ENCODE data around the gene ARHGAP24. TPM values are rescaled to one million over a fixed set of nuclear protein-coding genes. Genes with fewer than 3 reads are reported as not detected.

The ARHGAP24 gene
- total and polyA plus RNA-seq, 9 donors: 6.6 to 16.7 (median 10.0) TPM

DNA sequence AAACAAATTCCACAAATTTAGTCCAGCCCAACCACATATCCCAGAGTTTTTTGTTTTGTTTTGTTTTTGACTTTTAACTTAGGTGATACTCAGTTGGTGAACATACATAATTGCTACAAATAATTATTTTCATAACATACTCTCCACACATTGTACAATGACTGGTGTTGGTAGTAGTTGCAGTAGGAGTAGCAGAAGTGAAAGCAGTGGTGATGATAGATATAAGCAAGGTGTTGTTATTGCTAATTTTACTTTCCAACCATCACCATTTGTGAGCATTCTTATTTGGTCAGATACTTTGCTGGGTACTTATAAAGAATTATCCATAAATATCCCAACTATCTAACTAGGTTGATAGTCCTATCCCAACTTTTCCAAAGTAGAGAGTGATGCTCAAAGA lies 47.3 kb downstream of the ARHGAP24 start:
- TF ChIP-seq POLR2A (IDR thresholded peaks at IDR 0.05) (no peak), EP300 (IDR thresholded peaks at IDR 0.05) (no peak)
- TF ChIP-seq, protein P1, sequence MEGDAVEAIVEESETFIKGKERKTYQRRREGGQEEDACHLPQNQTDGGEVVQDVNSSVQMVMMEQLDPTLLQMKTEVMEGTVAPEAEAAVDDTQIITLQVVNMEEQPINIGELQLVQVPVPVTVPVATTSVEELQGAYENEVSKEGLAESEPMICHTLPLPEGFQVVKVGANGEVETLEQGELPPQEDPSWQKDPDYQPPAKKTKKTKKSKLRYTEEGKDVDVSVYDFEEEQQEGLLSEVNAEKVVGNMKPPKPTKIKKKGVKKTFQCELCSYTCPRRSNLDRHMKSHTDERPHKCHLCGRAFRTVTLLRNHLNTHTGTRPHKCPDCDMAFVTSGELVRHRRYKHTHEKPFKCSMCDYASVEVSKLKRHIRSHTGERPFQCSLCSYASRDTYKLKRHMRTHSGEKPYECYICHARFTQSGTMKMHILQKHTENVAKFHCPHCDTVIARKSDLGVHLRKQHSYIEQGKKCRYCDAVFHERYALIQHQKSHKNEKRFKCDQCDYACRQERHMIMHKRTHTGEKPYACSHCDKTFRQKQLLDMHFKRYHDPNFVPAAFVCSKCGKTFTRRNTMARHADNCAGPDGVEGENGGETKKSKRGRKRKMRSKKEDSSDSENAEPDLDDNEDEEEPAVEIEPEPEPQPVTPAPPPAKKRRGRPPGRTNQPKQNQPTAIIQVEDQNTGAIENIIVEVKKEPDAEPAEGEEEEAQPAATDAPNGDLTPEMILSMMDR (IDR thresholded peaks at IDR 0.05): no peak
- Histone ChIP-seq H3K27me3 (no peaks in the 10 kb centered on the region), H3K9me3 (no peaks in the 10 kb centered on the region), H3K4me1 (ENCODE audit: insufficient read depth) (no peaks in the 10 kb centered on the region), H3K4me3 (no peak overlapping the region), H3K36me3 (no peaks in the 10 kb centered on the region), H3K27ac (no peak overlapping the region)
- DNase-seq: no peak
- intact Hi-C loops (cut with DNase I): no loop called here

GRCh38 chr4:85522836-85523235 lies 47.9 kb downstream of the ARHGAP24 start:
- no peak for DNase-seq
- TF ChIP-seq EP300 (IDR thresholded peaks at IDR 0.05) (no peak), POLR2A (IDR thresholded peaks at IDR 0.05) (no peak)
- TF ChIP-seq, protein P1 (IDR thresholded peaks at IDR 0.05): no peak
- Histone ChIP-seq H3K27me3 (no peaks in the 10 kb centered on the region), H3K4me1 (ENCODE audit: insufficient read depth) (no peaks in the 10 kb centered on the region), H3K9me3 (no peaks in the 10 kb centered on the region), H3K27ac (no peak overlapping the region), H3K4me3 (no peak overlapping the region), H3K36me3 (no peaks in the 10 kb centered on the region)
- 79 to 89% (median 82%) methylated on average over 3 of the region's 3 CpGs for WGBS, 3 donors
- intact Hi-C loops (cut with DNase I): no loop called here

GRCh38 chr4:85527815-85528214 lies 52.9 kb downstream of the ARHGAP24 start:
- no peak overlapping the region for H3K4me3 ChIP-seq
- H3K27ac ChIP-seq: no peak overlapping the region
- TF ChIP-seq EP300 (IDR thresholded peaks at IDR 0.05): no peak
- no peak for TF ChIP-seq POLR2A (IDR thresholded peaks at IDR 0.05)
- TF ChIP-seq, protein P1 (IDR thresholded peaks at IDR 0.05): no peak
- DNase-seq: no peak
- H3K4me1 ChIP-seq (ENCODE audit: insufficient read depth): no peaks in the 10 kb centered on the region
- 66 to 74% (median 67%) methylated on average over 2 of the region's 2 CpGs for WGBS, 3 donors
- H3K27me3 ChIP-seq: no peaks in the 10 kb centered on the region
- intact Hi-C loops (cut with DNase I): no loop called here
- no peaks in the 10 kb centered on the region for H3K36me3 ChIP-seq
- H3K9me3 ChIP-seq: no peaks in the 10 kb centered on the region

DNA sequence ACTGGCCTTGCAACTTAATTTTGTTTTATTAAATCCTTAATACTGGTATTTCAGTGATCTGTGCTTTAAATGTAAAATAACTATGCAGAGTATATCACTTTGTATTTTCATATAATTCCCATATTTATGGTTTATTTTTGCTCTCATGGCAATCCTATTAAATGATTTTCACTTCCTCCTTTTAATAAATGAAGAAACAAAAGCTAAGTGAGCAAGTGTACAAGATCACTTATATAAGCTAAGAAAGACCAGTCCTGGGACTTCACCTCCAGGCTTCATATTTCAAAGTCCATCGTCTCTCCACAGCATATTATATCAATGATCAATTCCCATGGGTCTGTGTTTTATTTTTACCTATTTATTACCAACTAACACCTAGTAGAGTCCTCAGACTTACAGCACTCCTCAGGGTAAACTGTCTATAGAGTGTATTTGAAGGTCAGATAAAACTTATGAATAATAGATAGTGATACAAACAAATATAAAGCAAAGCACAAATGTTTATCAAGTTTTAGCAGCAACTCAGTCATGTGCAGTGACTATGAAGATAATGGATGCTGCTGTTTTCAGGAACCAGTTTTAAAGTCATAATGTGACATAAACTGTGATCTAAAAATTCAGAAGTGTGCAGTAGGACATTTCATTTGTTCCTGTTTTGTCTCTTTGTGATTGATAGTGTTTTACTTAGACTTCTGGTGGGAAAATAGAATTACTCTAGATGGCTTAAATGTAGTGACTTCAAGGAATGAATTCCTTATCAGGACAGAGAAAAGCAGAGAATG lies 56.8 kb downstream of the ARHGAP24 start:
- no peak overlapping the region for H3K27ac ChIP-seq
- TF ChIP-seq EP300 (IDR thresholded peaks at IDR 0.05) (no peak), POLR2A (IDR thresholded peaks at IDR 0.05) (no peak)
- TF ChIP-seq, protein P1 (IDR thresholded peaks at IDR 0.05): no peak
- no peaks in the 10 kb centered on the region for H3K27me3 ChIP-seq
- no peaks in the 10 kb centered on the region for H3K36me3 ChIP-seq
- no peak overlapping the region for H3K4me3 ChIP-seq
- no peaks in the 10 kb centered on the region for H3K4me1 ChIP-seq (ENCODE audit: insufficient read depth)
- no peaks in the 10 kb centered on the region for H3K9me3 ChIP-seq
- intact Hi-C loops (cut with DNase I): no loop called here
- DNase-seq: no peak
- 77 to 84% (median 83%) methylated on average over 1 of the region's 1 CpG for WGBS, 3 donors

Measured in ovary (tissue), 9 donors.